GM12878 (cell line): ENCODE data around the gene CEND1.

Experiments used
- MTA3 ChIP-seq: IDR thresholded peaks from 2 replicates; pipeline ENCODE4 v1.6.1; 2012; ENCODE audit warnings: low read length, inconsistent platforms, borderline replicate concordance
- POLR2AphosphoS5 ChIP-seq: IDR thresholded peaks from 2 replicates; pipeline ENCODE4 v1.6.1; 2011; ENCODE audit warnings: mild to moderate bottlenecking, low read length, inconsistent platforms
- RCOR1 ChIP-seq: conservative IDR thresholded peaks from 2 replicates; pipeline ENCODE4 v1.6.1; 2012; ENCODE audit warnings: low read depth, low read length, improper control_type of control experiment
- SMC3 ChIP-seq: IDR thresholded peaks from 2 replicates; pipeline ENCODE4 v1.6.1; 2011; ENCODE audit warnings: low read length, improper control_type of control experiment, borderline replicate concordance
- YBX1 ChIP-seq: fragments of 450-650 bp; IDR thresholded peaks from 2 replicates; pipeline ENCODE4 v1.6.1; 2016; ENCODE audit warnings: antibody characterized with exemption
- TF ChIP-seq, protein P1 (sequence below), 3 experiments: IDR thresholded peaks in 2 of 3; conservative IDR thresholded peaks in 1 of 3; 2 replicates each; pipeline ENCODE4 v1.5.1; 2011; ENCODE audit warnings: low read depth in 3 of 3, low read length in 3 of 3, mild to moderate bottlenecking in 3 of 3, control low read depth in 2 of 3, moderate library complexity in 2 of 3, inconsistent platforms in 1 of 3, mixed read lengths in 1 of 3; ENCODE audit not compliant: control insufficient read depth in 2 of 3, insufficient read depth in 1 of 3; ENCODE audit errors: extremely low read depth in 1 of 3
- TF ChIP-seq, protein P2 (sequence below): IDR thresholded peaks from 2 replicates; pipeline ENCODE4 v1.6.1; 2011; ENCODE audit warnings: low read depth, mild to moderate bottlenecking, low read length, moderate library complexity, borderline replicate concordance; ENCODE audit errors: extremely low read depth

DNA sequence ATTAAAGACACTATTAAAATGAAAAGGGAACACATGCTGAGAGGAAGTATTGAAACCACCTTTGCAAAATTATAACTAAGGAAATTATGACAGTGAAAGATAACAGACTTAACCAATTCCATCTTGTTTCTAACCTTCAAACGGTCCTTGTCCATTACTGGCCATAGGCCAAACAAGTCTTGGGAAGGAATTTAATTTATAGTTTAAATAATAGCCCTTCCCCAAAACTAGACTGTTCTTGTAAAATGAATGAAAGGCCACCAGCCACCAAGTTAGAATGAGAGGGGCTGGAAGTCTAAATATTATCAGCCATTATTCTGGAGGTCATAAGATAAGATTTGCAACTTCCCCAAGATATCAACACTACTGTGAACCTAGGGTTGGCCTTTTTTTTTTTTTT is 44.5 kb downstream of the CEND1 start:
- TF ChIP-seq, protein P1, sequence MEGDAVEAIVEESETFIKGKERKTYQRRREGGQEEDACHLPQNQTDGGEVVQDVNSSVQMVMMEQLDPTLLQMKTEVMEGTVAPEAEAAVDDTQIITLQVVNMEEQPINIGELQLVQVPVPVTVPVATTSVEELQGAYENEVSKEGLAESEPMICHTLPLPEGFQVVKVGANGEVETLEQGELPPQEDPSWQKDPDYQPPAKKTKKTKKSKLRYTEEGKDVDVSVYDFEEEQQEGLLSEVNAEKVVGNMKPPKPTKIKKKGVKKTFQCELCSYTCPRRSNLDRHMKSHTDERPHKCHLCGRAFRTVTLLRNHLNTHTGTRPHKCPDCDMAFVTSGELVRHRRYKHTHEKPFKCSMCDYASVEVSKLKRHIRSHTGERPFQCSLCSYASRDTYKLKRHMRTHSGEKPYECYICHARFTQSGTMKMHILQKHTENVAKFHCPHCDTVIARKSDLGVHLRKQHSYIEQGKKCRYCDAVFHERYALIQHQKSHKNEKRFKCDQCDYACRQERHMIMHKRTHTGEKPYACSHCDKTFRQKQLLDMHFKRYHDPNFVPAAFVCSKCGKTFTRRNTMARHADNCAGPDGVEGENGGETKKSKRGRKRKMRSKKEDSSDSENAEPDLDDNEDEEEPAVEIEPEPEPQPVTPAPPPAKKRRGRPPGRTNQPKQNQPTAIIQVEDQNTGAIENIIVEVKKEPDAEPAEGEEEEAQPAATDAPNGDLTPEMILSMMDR (IDR thresholded peaks at IDR 0.05 in 2 of 3, conservative IDR thresholded peaks at IDR 0.05 in 1 of 3; ENCODE audit: control insufficient read depth in 2 of 3, extremely low read depth in 1 of 3, insufficient read depth in 1 of 3, low read depth in 3 of 3, low read length in 3 of 3) = no peak
- TF ChIP-seq MTA3 = no peak
- TF ChIP-seq, protein P2, sequence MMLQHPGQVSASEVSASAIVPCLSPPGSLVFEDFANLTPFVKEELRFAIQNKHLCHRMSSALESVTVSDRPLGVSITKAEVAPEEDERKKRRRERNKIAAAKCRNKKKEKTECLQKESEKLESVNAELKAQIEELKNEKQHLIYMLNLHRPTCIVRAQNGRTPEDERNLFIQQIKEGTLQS = no peak
- TF ChIP-seq SMC3 = no peak
- no peak for TF ChIP-seq YBX1
- no peak for TF ChIP-seq RCOR1
- TF ChIP-seq POLR2AphosphoS5 = no peak
